Tibial nerve (tissue), 4 donors: Measurements from ENCODE around the gene AFF2. TPM values are rescaled to one million over a fixed set of nuclear protein-coding genes. Genes with fewer than 3 reads are reported as not detected.

Source experiments
- DNase-seq, 2 donors: peaks; one replicate each; pipeline ENCODE4 v3.0.0-alpha.2; 2019; ENCODE audit warnings: low spot score in 2 of 2
- H3K27ac ChIP-seq, 4 donors: fragments of 200-600 bp; sonication (generic) in 3 of 4; one replicate each; pipeline ENCODE4 v1.5.1; 2017 to 2019; ENCODE audit warnings: mild to moderate bottlenecking in 1 of 4
- H3K27me3 ChIP-seq, 2 donors: fragments of 200-600 bp; sonication (generic) in 1 of 2; one replicate each; pipeline versions ENCODE4 v1.5.1 to v1.6.0; 2017 to 2019
- H3K36me3 ChIP-seq, 3 donors: fragments of 200-600 bp; sonication (generic); one replicate each; pipeline ENCODE4 v1.5.1; 2018 to 2019
- H3K4me1 ChIP-seq, 4 donors: fragments of 200-600 bp; sonication (generic) in 3 of 4; one replicate each; pipeline ENCODE4 v1.5.1; 2017 to 2019
- H3K4me3 ChIP-seq, 4 donors: fragments of 200-600 bp; sonication (generic) in 3 of 4; one replicate each; pipeline ENCODE4 v1.5.1; 2017 to 2019; ENCODE audit warnings: mild to moderate bottlenecking in 1 of 4, moderate library complexity in 1 of 4
- H3K9me3 ChIP-seq, 4 donors: fragments of 200-600 bp; sonication (generic) in 3 of 4; one replicate each; pipeline ENCODE4 v1.5.1; 2017 to 2019
- EP300 ChIP-seq, 2 donors: sonication (generic); formaldehyde crosslinking; IDR thresholded peaks; one replicate each; pipeline ENCODE4 v1.6.1; 2017; ENCODE audit warnings: antibody characterized with exemption in 2 of 2, mild to moderate bottlenecking in 1 of 2
- POLR2A ChIP-seq, 2 donors: fragments of 450-650 bp; IDR thresholded peaks; one replicate each; pipeline ENCODE4 v1.6.1; 2017; ENCODE audit warnings: antibody characterized with exemption in 2 of 2, mild to moderate bottlenecking in 2 of 2, moderate library complexity in 2 of 2
- WGBS, 2 donors: methylation state at CpG; one replicate each; pipeline ENCODE4 v1.1.5; 2018; 5-methylcytosine and 5-hydroxymethylcytosine counted together
- total RNA-seq, 4 donors: library from RNA; depleted of rRNA; stranded (reverse); fragments of >200 nt; gene quantifications; one replicate each; pipeline ENCODE4 v1.1.0, GENCODE V29; 2016
- TF ChIP-seq, protein P1 (sequence below), 5 experiments: fragments of 200-600 bp in 3 of 5; fragments of 450-650 bp in 2 of 5; sonication (generic) in 3 of 5; IDR thresholded peaks; one replicate each; pipeline ENCODE4 v1.5.1; 2016 to 2019; ENCODE audit warnings: antibody characterized with exemption in 5 of 5, mild to moderate bottlenecking in 3 of 5, moderate library complexity in 2 of 5

Gene AFF2
- total RNA-seq, 4 donors from 2014 or later = 13.2 to 20.3 (median 16.1) TPM

- DNase-seq = no peak
- Histone ChIP-seq H3K36me3 (no peaks in the 10 kb centered on the region), H3K27ac (no peak overlapping the region), H3K27me3 (no peaks in the 10 kb centered on the region), H3K4me1 (no peaks in the 10 kb centered on the region), H3K4me3 (no peak overlapping the region), H3K9me3 (no peaks in the 10 kb centered on the region)
- TF ChIP-seq POLR2A (IDR thresholded peaks at IDR 0.05) = no peak
- no peak for TF ChIP-seq EP300 (IDR thresholded peaks at IDR 0.05)
- TF ChIP-seq, protein P1, sequence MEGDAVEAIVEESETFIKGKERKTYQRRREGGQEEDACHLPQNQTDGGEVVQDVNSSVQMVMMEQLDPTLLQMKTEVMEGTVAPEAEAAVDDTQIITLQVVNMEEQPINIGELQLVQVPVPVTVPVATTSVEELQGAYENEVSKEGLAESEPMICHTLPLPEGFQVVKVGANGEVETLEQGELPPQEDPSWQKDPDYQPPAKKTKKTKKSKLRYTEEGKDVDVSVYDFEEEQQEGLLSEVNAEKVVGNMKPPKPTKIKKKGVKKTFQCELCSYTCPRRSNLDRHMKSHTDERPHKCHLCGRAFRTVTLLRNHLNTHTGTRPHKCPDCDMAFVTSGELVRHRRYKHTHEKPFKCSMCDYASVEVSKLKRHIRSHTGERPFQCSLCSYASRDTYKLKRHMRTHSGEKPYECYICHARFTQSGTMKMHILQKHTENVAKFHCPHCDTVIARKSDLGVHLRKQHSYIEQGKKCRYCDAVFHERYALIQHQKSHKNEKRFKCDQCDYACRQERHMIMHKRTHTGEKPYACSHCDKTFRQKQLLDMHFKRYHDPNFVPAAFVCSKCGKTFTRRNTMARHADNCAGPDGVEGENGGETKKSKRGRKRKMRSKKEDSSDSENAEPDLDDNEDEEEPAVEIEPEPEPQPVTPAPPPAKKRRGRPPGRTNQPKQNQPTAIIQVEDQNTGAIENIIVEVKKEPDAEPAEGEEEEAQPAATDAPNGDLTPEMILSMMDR (IDR thresholded peaks at IDR 0.05) = no peak
- 52 to 54% methylated on average over 4 of the region's 4 CpGs for WGBS, 2 donors
Observed at GRCh38 chrX:149010013-149010852, 509.8 kb downstream of the AFF2 start.

- H3K4me1 ChIP-seq = no peaks in the 10 kb centered on the region
- DNase-seq = no peak
- TF ChIP-seq POLR2A (IDR thresholded peaks at IDR 0.05) (no peak), EP300 (IDR thresholded peaks at IDR 0.05) (no peak)
- TF ChIP-seq, protein P1 (IDR thresholded peaks at IDR 0.05) = no peak
- 62 to 67% methylated on average over 5 of the region's 5 CpGs for WGBS, 2 donors
- no peaks in the 10 kb centered on the region for H3K27me3 ChIP-seq
- H3K36me3 ChIP-seq = no peaks in the 10 kb centered on the region
- H3K27ac ChIP-seq = no peak overlapping the region
- H3K4me3 ChIP-seq = no peak overlapping the region
- no peaks in the 10 kb centered on the region for H3K9me3 ChIP-seq
Observed at GRCh38 chrX:149010853-149011224, 510.4 kb downstream of the AFF2 start.

GRCh38 chrX:149013081-149013480, 512.7 kb downstream of the AFF2 start:
- H3K27ac ChIP-seq = no peak overlapping the region
- no peak for DNase-seq
- H3K27me3 ChIP-seq = no peaks in the 10 kb centered on the region
- no peak overlapping the region for H3K4me3 ChIP-seq
- no peaks in the 10 kb centered on the region for H3K9me3 ChIP-seq
- H3K36me3 ChIP-seq = no peaks in the 10 kb centered on the region
- no peak for TF ChIP-seq EP300 (IDR thresholded peaks at IDR 0.05)
- TF ChIP-seq, protein P1 (IDR thresholded peaks at IDR 0.05) = no peak
- 55% methylated on average over 2 of the region's 2 CpGs; no CpG with 5 or more reads in 1 of the 2 donors for WGBS, 2 donors
- no peaks in the 10 kb centered on the region for H3K4me1 ChIP-seq

GRCh38 chrX:149021159-149021558, 520.7 kb downstream of the AFF2 start:
- H3K9me3 ChIP-seq = peaks cover 0 to 5% (median 2%) of the 10 kb centered on the region in 4 donors
- H3K4me1 ChIP-seq = no peaks in the 10 kb centered on the region
- H3K36me3 ChIP-seq = no peaks in the 10 kb centered on the region
- no peak for DNase-seq
- 46 to 47% methylated on average over 2 of the region's 2 CpGs for WGBS, 2 donors
- no peak overlapping the region for H3K4me3 ChIP-seq
- H3K27me3 ChIP-seq = no peaks in the 10 kb centered on the region
- no peak overlapping the region for H3K27ac ChIP-seq
- TF ChIP-seq EP300 (IDR thresholded peaks at IDR 0.05) (no peak), POLR2A (IDR thresholded peaks at IDR 0.05) (no peak)
- TF ChIP-seq, protein P1 (IDR thresholded peaks at IDR 0.05) = no peak

GRCh38 chrX:149022485-149022884, 522.1 kb downstream of the AFF2 start:
- WGBS, 2 donors = 50 to 71% methylated on average over 2 of the region's 2 CpGs
- Histone ChIP-seq H3K27me3 (no peaks in the 10 kb centered on the region), H3K27ac (no peak overlapping the region), H3K4me1 (no peaks in the 10 kb centered on the region), H3K9me3 (peaks cover 0 to 5% (median 2%) of the 10 kb centered on the region in 4 donors), H3K36me3 (no peaks in the 10 kb centered on the region), H3K4me3 (no peak overlapping the region)
- DNase-seq = no peak
- TF ChIP-seq POLR2A (IDR thresholded peaks at IDR 0.05) (no peak), EP300 (IDR thresholded peaks at IDR 0.05) (no peak)
- TF ChIP-seq, protein P1 (IDR thresholded peaks at IDR 0.05) = no peak
